A375 (cell line): ENCODE results near the gene ANKRD35. TPM values are rescaled to one million over a fixed set of nuclear protein-coding genes. Genes with fewer than 3 reads are reported as not detected.

ENCODE experiments used
- small RNA-seq: library from RNA; depleted of rRNA; stranded (forward); fragments of <200 nt; gene quantifications from one replicate; pipeline ENCODE3, GENCODE V24; 2014
- total RNA-seq: library from RNA; depleted of rRNA; stranded (reverse); fragments of >200 nt; shearing (Covaris generic); gene quantifications from 2 replicates; pipeline ENCODE4 v1.2.3, GENCODE V29; 2014; rRNA removed

ANKRD35 gene, protein sequence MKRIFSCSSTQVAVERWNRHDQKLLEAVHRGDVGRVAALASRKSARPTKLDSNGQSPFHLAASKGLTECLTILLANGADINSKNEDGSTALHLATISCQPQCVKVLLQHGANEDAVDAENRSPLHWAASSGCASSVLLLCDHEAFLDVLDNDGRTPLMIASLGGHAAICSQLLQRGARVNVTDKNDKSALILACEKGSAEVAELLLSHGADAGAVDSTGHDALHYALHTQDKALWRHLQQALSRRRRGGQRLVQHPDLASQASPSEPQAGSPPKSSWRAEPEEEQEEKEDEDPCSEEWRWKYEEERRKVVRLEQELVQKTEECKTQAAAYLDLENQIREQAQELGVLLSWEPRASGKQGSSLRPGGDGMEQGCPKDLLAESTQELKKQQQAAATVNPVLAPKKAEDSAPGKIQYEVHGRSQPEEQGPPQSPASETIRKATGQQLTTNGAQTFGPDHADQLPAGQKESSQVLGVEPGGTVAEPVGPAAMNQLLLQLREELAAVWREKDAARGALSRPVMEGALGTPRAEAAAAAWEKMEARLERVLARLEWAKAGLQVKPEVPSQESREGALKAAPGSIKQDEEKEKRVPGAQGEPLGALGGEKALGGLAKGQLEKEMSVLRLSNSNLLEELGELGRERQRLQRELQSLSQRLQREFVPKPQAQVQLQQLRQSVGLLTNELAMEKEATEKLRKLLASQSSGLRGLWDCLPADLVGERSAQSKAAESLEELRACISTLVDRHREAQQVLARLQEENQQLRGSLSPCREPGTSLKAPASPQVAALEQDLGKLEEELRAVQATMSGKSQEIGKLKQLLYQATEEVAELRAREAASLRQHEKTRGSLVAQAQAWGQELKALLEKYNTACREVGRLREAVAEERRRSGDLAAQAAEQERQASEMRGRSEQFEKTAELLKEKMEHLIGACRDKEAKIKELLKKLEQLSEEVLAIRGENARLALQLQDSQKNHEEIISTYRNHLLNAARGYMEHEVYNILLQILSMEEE
- total RNA-seq, result not detected in 2 replicates

DNA sequence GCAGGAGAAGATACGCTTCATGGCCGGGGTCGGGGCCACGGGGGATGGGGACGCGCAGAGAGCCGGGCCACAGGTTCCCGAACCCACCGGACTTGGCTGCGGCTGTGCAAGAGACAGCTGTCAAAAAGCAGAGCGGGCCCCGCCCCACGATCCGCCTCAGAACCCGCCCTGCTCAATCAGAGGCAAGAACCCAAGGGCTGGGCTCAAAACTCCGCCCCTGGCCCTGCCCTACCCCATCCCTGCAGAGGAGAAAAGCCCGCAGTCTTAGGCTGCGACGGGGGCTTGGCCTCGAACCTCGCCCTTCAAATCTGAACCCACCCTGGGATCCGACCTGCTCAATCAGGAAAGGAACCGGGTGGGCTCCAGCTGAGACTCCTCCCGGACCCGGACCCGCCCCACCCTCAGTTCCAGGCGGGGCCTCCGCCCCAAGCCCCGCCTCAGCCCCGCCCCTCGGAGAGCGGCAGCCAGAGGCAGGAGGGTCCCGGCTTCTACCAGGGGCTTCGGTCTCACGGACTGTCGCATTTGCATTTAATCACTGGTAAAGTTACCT is at the start of gene ANKRD35:
Gene ANKRD35, minus strand, starts transcription at position 129 of the 550 bp plus-strand sequence. Its CDS starts 108 bp downstream, at position 21.

DNA sequence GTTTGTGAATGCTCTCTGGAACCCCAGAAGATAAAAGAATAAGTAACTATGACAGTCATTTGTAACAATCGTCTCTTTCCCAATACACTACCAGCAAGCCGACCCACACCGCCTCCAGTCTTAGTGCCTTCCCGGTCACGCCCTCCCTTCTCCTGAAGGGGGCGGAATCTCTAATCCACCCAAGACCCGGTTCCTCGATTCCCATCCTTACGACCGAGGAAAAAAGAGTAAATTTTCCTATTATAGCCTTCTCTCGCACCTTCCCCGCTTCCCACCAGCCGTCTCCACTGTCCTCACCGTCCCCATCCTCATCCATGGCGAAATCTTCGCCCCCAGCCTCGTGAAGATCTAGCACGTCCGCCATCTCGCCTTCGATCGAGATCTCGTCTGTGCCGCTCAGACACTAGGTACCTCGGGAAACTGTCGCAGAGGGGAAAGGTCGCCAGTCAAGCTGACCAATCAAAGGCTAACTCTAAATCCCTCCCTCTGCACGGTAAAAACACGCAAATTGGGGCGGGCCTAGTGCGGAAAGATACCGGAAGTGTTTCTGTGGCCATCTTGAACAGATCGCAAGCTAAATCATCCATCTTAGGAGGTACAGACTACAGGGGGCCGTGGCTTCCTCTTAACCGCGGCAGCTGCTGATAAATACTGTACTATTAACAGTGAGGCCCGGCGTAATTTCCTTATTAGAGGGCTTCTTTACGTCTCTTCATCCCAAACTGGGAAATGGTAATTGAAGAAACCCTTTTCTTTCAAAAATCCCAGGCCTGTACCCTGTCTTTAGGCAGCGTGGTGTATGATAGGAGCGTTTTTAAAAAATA is 41.6 kb upstream of the ANKRD35 start, which contains the start of gene RBM8A:
Gene RBM8A, minus strand, starts transcription at position 422 of the 824 bp plus-strand sequence. Its CDS starts 58 bp downstream, at position 364.

DNA sequence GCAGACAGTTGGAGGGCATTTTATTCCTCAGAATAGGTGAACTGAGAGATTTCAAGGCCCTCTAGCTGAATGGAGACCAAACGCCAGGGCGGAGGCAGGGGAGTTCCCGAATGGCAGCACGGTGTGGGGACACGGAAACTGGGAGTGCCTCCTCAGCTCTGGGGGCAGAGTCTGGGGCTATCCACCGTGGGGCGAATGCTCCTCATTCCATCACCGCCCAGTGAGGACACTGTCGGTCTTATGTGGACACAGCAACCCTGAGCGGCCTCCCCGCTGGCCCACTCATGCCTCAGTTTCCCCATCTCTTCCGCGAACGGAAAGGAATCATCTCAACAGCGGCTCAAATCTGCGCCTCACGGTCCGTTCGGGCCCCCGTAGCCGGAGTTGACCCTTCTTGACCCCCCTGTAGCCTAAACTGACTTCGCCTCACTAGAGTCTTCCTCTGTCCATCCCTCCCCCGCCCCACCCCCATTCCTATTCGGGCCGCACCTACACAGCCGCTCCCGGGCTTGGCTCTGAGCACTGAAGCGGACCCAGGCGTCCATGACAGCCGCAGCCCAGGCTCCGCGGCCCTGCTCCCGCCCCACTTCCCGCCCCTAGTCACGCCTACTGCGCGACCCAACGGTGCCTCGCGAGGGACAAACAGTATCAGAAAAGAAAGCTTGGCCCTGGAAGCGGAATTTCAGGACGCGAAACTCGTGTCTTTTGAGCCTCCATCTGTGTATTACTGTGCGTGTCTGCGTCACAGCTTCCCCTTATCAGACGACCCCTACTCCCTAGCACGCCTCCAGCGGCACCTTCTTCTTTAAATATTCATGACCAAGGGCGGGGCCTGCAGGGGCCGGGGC is 32.7 kb upstream of the ANKRD35 start, which contains the start of gene PEX11B:
Gene PEX11B, minus strand, starts transcription at position 574 of the 848 bp plus-strand sequence. Its CDS starts 29 bp downstream, at position 545.

DNA sequence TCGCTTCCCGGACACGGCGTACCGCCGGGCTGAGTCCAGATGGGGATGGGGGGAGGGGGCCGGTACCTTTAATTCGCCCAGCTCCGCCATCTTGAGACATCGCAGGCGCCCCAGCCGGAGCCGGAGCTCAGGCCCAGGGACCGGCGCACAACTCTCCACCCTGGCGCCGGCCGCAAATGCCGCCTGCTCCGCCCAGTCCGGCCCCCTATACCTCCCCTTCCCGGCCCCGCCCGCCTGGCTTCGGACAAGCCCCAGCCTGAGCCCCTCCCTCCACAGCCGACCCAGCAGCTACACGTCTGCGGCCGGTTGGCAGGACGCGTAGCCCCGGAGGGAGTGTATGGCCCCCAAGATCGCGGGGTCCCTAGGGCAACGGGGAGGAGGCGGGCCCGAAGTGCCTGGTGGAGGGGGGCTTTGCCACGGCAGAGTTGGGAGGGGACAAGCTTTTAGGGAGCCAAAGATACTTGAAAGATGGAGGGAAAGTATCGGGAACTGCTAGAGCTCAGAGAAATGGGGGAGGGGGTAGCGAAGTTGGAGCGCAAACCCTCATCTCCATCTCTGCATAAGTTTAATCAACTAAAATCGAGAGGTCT is 26.7 kb downstream of the ANKRD35 start, which contains the start of gene PIAS3:
Gene PIAS3, minus strand, starts transcription at position 181 of the 590 bp plus-strand sequence. Its CDS starts 91 bp downstream, at position 90.

DNA sequence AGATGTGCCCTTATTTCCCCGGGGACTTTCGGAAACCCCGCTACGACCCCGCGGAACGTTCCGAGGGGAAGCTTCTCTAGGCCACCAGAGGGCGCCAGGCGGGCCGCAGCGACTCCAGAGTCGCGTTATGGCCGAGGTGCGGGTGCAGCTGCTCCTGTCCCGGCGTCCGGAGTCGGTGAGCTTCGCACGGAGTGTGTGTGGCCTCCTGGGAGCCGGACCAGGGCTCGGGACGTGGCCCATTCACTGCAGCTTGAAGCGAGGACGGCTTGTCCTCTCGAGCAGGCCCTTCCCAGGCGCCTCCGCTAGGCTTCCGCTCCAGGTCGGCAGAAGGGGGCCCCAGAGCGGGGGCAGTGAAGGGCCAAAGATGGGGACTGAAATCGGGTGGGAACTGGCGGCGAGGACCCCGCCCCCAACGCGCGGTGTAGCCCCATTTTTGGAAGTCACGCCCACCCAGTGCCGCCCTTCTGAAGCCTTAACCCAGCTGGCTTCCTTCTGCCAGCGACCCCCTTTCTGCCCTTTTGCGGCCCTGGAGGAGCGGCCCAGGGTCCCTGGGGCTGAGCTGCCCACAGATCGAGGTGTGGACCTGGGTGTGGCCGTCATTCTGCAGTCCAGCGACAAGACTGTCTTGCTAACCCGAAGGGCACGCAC is 40.0 kb downstream of the ANKRD35 start, which contains the start of gene NUDT17:
Gene NUDT17, plus strand, starts transcription at position 117 of the 648 bp plus-strand sequence. Its CDS starts 11 bp downstream, at position 128.

DNA sequence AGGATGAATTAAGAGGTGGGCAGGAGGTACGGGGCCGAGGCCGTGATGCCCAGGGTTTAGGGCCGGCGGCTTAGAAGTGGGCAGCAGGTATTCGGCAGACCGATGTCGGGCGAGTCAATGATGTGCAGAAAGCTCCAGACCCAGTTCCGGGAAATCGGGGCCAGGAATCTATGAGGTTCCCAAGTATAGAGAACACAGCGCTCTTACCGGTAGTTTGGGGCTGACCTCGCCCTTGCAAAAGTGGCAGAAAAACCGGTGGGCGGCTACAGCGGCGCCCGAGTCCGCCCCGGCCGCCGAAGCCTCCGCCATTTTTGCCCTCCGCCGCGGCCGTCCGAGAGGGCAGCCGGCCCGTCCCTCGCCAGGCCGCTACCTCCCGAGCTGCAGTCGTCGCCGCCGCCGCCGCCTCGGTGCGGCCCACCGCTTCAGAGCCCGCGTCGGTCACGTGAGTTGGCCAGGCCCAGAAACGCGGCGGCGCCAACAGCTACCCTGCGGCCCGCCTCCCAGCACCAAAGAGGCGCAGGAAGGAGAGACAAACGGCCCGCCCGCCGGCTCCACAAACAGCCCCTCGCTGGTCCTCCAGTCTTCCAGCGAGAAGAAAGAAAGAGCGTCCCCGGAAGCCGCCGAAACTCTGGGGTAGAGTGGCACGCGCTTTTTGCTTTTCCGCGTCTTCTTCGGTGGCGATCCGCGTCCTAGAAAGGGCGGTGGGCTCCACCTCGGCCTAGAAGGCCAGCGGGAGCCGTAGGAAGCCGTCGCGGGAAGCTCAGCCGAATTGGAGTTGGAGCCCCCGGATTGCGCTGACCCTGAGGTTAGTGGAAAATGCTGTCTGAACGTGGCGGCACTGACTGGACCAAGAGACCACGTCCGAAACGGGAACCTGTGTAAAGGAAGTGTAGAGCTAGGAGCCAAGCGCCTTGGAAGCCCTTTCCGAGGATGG is 61.8 kb downstream of the ANKRD35 start, which contains the start of the genes POLR3C and RNF115:
Gene POLR3C, plus strand, starts transcription at position 636 of the 934 bp plus-strand sequence. CDS start 1,577 bp downstream, outside the sequence.
Gene RNF115, minus strand, starts transcription at position 531 of the 934 bp plus-strand sequence. Its CDS starts 222 bp downstream, at position 309.

Small RNAs within 50 kb of the gene (small RNA-seq; reads per million reads assigned to genes)
- gene MIR6736, result not detected

Other genes with a start within 250 kb of the ANKRD35 start
- 0.49 and 1.2 TPM in 2 replicates for gene PDZK1, start 178.5 kb downstream of the ANKRD35 start, total RNA-seq
- gene CD160, start 166.4 kb downstream of the ANKRD35 start, total RNA-seq, result not detected in 2 replicates
- gene RNF115, start 61.8 kb downstream of the ANKRD35 start, total RNA-seq, result 13.4 and 14.5 TPM in 2 replicates
- gene POLR3C, start 61.7 kb downstream of the ANKRD35 start, total RNA-seq, result 79.1 and 86.5 TPM in 2 replicates
- gene NUDT17, start 40.2 kb downstream of the ANKRD35 start, total RNA-seq, result 11.0 and 12.1 TPM in 2 replicates
- 14.6 and 17.5 TPM in 2 replicates for gene PIAS3, start 26.8 kb downstream of the ANKRD35 start, total RNA-seq
- 10.7 and 13.1 TPM in 2 replicates for gene ITGA10, start 24.2 kb upstream of the ANKRD35 start, total RNA-seq
- 19.3 and 21.5 TPM in 2 replicates for gene PEX11B, start 32.9 kb upstream of the ANKRD35 start, total RNA-seq
- gene RBM8A, start 41.6 kb upstream of the ANKRD35 start, total RNA-seq, result 484 and 545 TPM in 2 replicates
- 21.2 and 25.6 TPM in 2 replicates for gene LIX1L, start 72.2 kb upstream of the ANKRD35 start, total RNA-seq
- 2.0 and 2.5 TPM in 2 replicates for gene ANKRD34A, start 78.7 kb upstream of the ANKRD35 start, total RNA-seq
- 19.6 and 22.0 TPM in 2 replicates for gene POLR3GL, start 78.8 kb upstream of the ANKRD35 start, total RNA-seq
- 36.2 and 41.8 TPM in 2 replicates for gene TXNIP, start 110.7 kb upstream of the ANKRD35 start, total RNA-seq
- not detected in 2 replicates for gene HJV, start 135.9 kb upstream of the ANKRD35 start, total RNA-seq